Mesendoderm (in vitro differentiated cells): ENCODE results near the gene CEP112.
A peak's percentile ranks its signal among the peaks of the same experiment; 100 is the strongest.
"Not testable (repeated sequence)": the region's sequence is repeated elsewhere in the genome, so short reads cannot be mapped to it uniquely, and the experiment has no call there.

Source experiments
- DNase-seq: peaks from one replicate; pipeline ENCODE4 v3.0.0; 2013
- H2AK5ac ChIP-seq: 2 replicates; pipeline ENCODE4 v1.6.1; 2013; ENCODE audit warnings: low read length, inconsistent platforms
- H2BK120ac ChIP-seq: 2 replicates; pipeline ENCODE4 v1.6.1; 2013; ENCODE audit warnings: low read depth, mild to moderate bottlenecking, low read length, moderate library complexity, mixed read lengths
- H2BK15ac ChIP-seq: replicated peaks from 2 replicates; pipeline ENCODE4 v1.6.1; 2013; ENCODE audit warnings: low read depth, mild to moderate bottlenecking, moderate library complexity
- H2BK5ac ChIP-seq: 2 replicates; pipeline ENCODE4 v1.6.1; 2013; ENCODE audit warnings: low read length, inconsistent platforms
- H3K18ac ChIP-seq: 2 replicates; pipeline ENCODE4 v1.6.1; 2013; ENCODE audit warnings: mild to moderate bottlenecking, low read length, mixed read lengths
- H3K23ac ChIP-seq: one replicate; pipeline ENCODE4 v1.6.1; 2013; ENCODE audit warnings: low read length
- H3K27ac ChIP-seq: 2 replicates; pipeline ENCODE4 v1.5.1; 2013; ENCODE audit warnings: low read depth, mild to moderate bottlenecking, inconsistent platforms, low read length, moderate library complexity
- H3K27me3 ChIP-seq: 2 replicates; pipeline ENCODE4 v1.6.1; 2013; ENCODE audit warnings: low read length, control low read depth, mild to moderate bottlenecking, inconsistent platforms; ENCODE audit not compliant: insufficient read depth, poor library complexity
- H3K36me3 ChIP-seq: 2 replicates; pipeline ENCODE4 v1.6.1; 2013; ENCODE audit warnings: low read length, inconsistent platforms; ENCODE audit not compliant: control insufficient read depth, insufficient read depth
- H3K4ac ChIP-seq: one replicate; pipeline ENCODE4 v1.6.1; 2013; ENCODE audit warnings: low read depth, mild to moderate bottlenecking, low read length, moderate library complexity
- H3K4me1 ChIP-seq: 2 replicates; pipeline ENCODE4 v1.6.1; 2013; ENCODE audit warnings: low read depth, low read length, inconsistent platforms; ENCODE audit not compliant: control insufficient read depth
- H3K4me2 ChIP-seq: 2 replicates; pipeline ENCODE4 v1.6.1; 2013; ENCODE audit warnings: low read length
- H3K4me3 ChIP-seq: 2 replicates; pipeline ENCODE4 v1.5.1; 2013; ENCODE audit warnings: mild to moderate bottlenecking, low read length
- H3K56ac ChIP-seq: one replicate; pipeline ENCODE4 v1.6.1; 2013; ENCODE audit warnings: low read length
- H3K79me1 ChIP-seq: 2 replicates; pipeline ENCODE4 v1.6.1; 2013; ENCODE audit warnings: low read length, inconsistent platforms
- H3K79me2 ChIP-seq: 2 replicates; pipeline ENCODE4 v1.6.1; 2013; ENCODE audit warnings: mild to moderate bottlenecking, low read length; ENCODE audit not compliant: control insufficient read depth, insufficient read depth
- H3K9ac ChIP-seq: 2 replicates; pipeline ENCODE4 v1.6.1; 2013; ENCODE audit warnings: low read length, inconsistent platforms
- H4K5ac ChIP-seq: one replicate; pipeline ENCODE4 v1.6.1; 2013; ENCODE audit warnings: low read length
- H4K8ac ChIP-seq: one replicate; pipeline ENCODE4 v1.6.1; 2013; ENCODE audit warnings: low read depth, mild to moderate bottlenecking, control low read depth, low read length, moderate library complexity
- WGBS: extraction: QIAGEN DNeasy Blood & Tissue Kit; methylation state at CpG from one replicate; pipeline ENCODE4 v1.1.7; 2013; ENCODE audit warnings: low lambda C conversion rate, missing lambda C conversion rate; ENCODE audit not compliant: insufficient coverage; ENCODE audit errors: extremely low coverage; 5-methylcytosine and 5-hydroxymethylcytosine counted together

Gene CEP112

GRCh38 chr17:65742403-65743307 is 449.3 kb downstream of the CEP112 start:
- Histone ChIP-seq H3K4me1 (no peaks in the 10 kb centered on the region), H3K36me3 (no peaks in the 10 kb centered on the region), H3K4me2 (no peak overlapping the region), H3K23ac (no peak overlapping the region), H3K79me2 (no peaks in the 10 kb centered on the region), H3K4me3 (no peak overlapping the region), H3K9ac (no peak overlapping the region), H2BK120ac (no peak overlapping the region), H4K5ac (no peak overlapping the region), H3K27me3 (no peaks in the 10 kb centered on the region), H3K4ac (no peak overlapping the region), H3K79me1 (no peaks in the 10 kb centered on the region), H2AK5ac (no peak overlapping the region), H2BK15ac (no peak overlapping the region), H3K56ac (no peak overlapping the region), H4K8ac (no peak overlapping the region), H3K18ac (peak overlapping the region; percentile 51), H3K27ac (no peak overlapping the region), H2BK5ac (no peak overlapping the region)
- DNase-seq, result peak; percentile 14
- no CpG with 5 or more reads among the region's 6 CpGs for WGBS

GRCh38 chr17:65741710-65742109 is 450.2 kb downstream of the CEP112 start:
- no peak for DNase-seq
- Histone ChIP-seq H3K27ac (no peak overlapping the region), H3K27me3 (no peaks in the 10 kb centered on the region), H3K4ac (no peak overlapping the region), H2BK5ac (no peak overlapping the region), H3K56ac (no peak overlapping the region), H4K8ac (no peak overlapping the region), H2AK5ac (no peak overlapping the region), H4K5ac (no peak overlapping the region), H3K79me1 (no peaks in the 10 kb centered on the region), H2BK120ac (no peak overlapping the region), H2BK15ac (no peak overlapping the region), H3K18ac (no peak overlapping the region), H3K79me2 (no peaks in the 10 kb centered on the region), H3K4me3 (no peak overlapping the region), H3K36me3 (no peaks in the 10 kb centered on the region), H3K4me1 (no peaks in the 10 kb centered on the region), H3K4me2 (no peak overlapping the region), H3K23ac (no peak overlapping the region), H3K9ac (no peak overlapping the region)
- no CpG with 5 or more reads among the region's 1 CpG for WGBS

- Histone ChIP-seq H3K79me1 (no peaks in the 10 kb centered on the region), H3K27me3 (no peaks in the 10 kb centered on the region), H2AK5ac (no peak overlapping the region), H3K36me3 (no peaks in the 10 kb centered on the region), H4K5ac (no peak overlapping the region), H3K27ac (no peak overlapping the region), H3K9ac (no peak overlapping the region), H3K79me2 (no peaks in the 10 kb centered on the region), H3K4ac (no peak overlapping the region), H2BK120ac (no peak overlapping the region), H4K8ac (no peak overlapping the region), H3K18ac (no peak overlapping the region), H2BK5ac (no peak overlapping the region), H3K23ac (no peak overlapping the region), H3K4me1 (no peaks in the 10 kb centered on the region), H3K56ac (no peak overlapping the region), H3K4me3 (no peak overlapping the region), H2BK15ac (no peak overlapping the region), H3K4me2 (no peak overlapping the region)
- no peak for DNase-seq
Observed at GRCh38 chr17:65739034-65739433, 452.9 kb downstream of the CEP112 start.

- Histone ChIP-seq H4K5ac (no peak overlapping the region), H3K4me3 (no peak overlapping the region), H3K79me2 (no peaks in the 10 kb centered on the region), H2BK15ac (no peak overlapping the region), H3K23ac (no peak overlapping the region), H3K4me2 (no peak overlapping the region), H3K18ac (no peak overlapping the region), H3K9ac (no peak overlapping the region), H3K79me1 (no peaks in the 10 kb centered on the region), H3K27me3 (no peaks in the 10 kb centered on the region), H3K36me3 (no peaks in the 10 kb centered on the region), H2BK5ac (no peak overlapping the region), H3K4me1 (no peaks in the 10 kb centered on the region), H2BK120ac (no peak overlapping the region), H3K27ac (no peak overlapping the region), H3K56ac (no peak overlapping the region), H3K4ac (no peak overlapping the region), H4K8ac (no peak overlapping the region), H2AK5ac (no peak overlapping the region)
- DNase-seq, result no peak
- WGBS, result no CpG with 5 or more reads among the region's 4 CpGs
Observed at GRCh38 chr17:65737451-65737850, 454.5 kb downstream of the CEP112 start.

GRCh38 chr17:65733314-65733713 is 458.6 kb downstream of the CEP112 start:
- no peak overlapping the region for H3K9ac ChIP-seq
- no peak overlapping the region for H2BK120ac ChIP-seq
- no peaks in the 10 kb centered on the region for H3K36me3 ChIP-seq
- WGBS, result no CpG with 5 or more reads among the region's 3 CpGs
- no peak overlapping the region for H3K23ac ChIP-seq
- no peaks in the 10 kb centered on the region for H3K27me3 ChIP-seq
- no peak overlapping the region for H2AK5ac ChIP-seq
- no peak for DNase-seq
- H3K4me3 ChIP-seq, result no peak overlapping the region
- H4K8ac ChIP-seq, result no peak overlapping the region
- no peak overlapping the region for H3K4ac ChIP-seq
- H3K18ac ChIP-seq, result no peak overlapping the region
- H3K27ac ChIP-seq, result no peak overlapping the region
- no peaks in the 10 kb centered on the region for H3K79me2 ChIP-seq
- no peak overlapping the region for H3K4me2 ChIP-seq
- H3K79me1 ChIP-seq, result no peaks in the 10 kb centered on the region
- H2BK15ac ChIP-seq, result no peak overlapping the region
- no peak overlapping the region for H2BK5ac ChIP-seq
- no peak overlapping the region for H4K5ac ChIP-seq
- no peak overlapping the region for H3K56ac ChIP-seq
- H3K4me1 ChIP-seq, result no peaks in the 10 kb centered on the region

- H4K5ac ChIP-seq, DNase-seq, H3K79me1 ChIP-seq, H3K18ac ChIP-seq, H3K27ac ChIP-seq, H3K4me2 ChIP-seq, H2BK5ac ChIP-seq, H3K36me3 ChIP-seq, H4K8ac ChIP-seq, H3K4ac ChIP-seq, H2AK5ac ChIP-seq, H2BK120ac ChIP-seq, H2BK15ac ChIP-seq, H3K27me3 ChIP-seq, H3K4me3 ChIP-seq, H3K23ac ChIP-seq, H3K4me1 ChIP-seq, H3K79me2 ChIP-seq, H3K56ac ChIP-seq, H3K9ac ChIP-seq: not testable (repeated sequence)
- WGBS, result no CpG with 5 or more reads among the region's 2 CpGs
Observed at GRCh38 chr17:65732667-65733066, 459.3 kb downstream of the CEP112 start.
